GM10847 (cell line): ENCODE measurements around the gene KIAA1614.

Experiments used
- POLR2A ChIP-seq: IDR thresholded peaks from 2 replicates; pipeline ENCODE4 v1.6.1; 2011; ENCODE audit not compliant: insufficient read length; ENCODE audit errors: extremely low read depth

The KIAA1614 gene

GRCh38 chr1:180918519-180918918 is 5.8 kb downstream of the KIAA1614 start:
- no peak for TF ChIP-seq POLR2A

GRCh38 chr1:180919183-180919700 is 6.5 kb downstream of the KIAA1614 start:
- TF ChIP-seq POLR2A, result no peak

- TF ChIP-seq POLR2A, result no peak
Observed at GRCh38 chr1:180920193-180920592, 7.5 kb downstream of the KIAA1614 start.

GRCh38 chr1:180920702-180921101 is 8.0 kb downstream of the KIAA1614 start:
- TF ChIP-seq POLR2A, result no peak

GRCh38 chr1:180921386-180921785 is 8.7 kb downstream of the KIAA1614 start:
- no peak for TF ChIP-seq POLR2A

- no peak for TF ChIP-seq POLR2A
Observed at GRCh38 chr1:180921891-180922630, 9.4 kb downstream of the KIAA1614 start.

GRCh38 chr1:180922631-180923015 is 9.9 kb downstream of the KIAA1614 start:
- TF ChIP-seq POLR2A, result no peak

- TF ChIP-seq POLR2A, result no peak
Observed at GRCh38 chr1:180923021-180923841, 10.5 kb downstream of the KIAA1614 start.

GRCh38 chr1:180923887-180924286 is 11.2 kb downstream of the KIAA1614 start:
- TF ChIP-seq POLR2A, result no peak

GRCh38 chr1:180924939-180925338 is 12.2 kb downstream of the KIAA1614 start:
- TF ChIP-seq POLR2A, result no peak

- TF ChIP-seq POLR2A, result no peak
Observed at GRCh38 chr1:180925471-180926051, 12.9 kb downstream of the KIAA1614 start.

GRCh38 chr1:180926164-180926981 is 13.7 kb downstream of the KIAA1614 start:
- TF ChIP-seq POLR2A, result no peak

GRCh38 chr1:180927348-180927747 is 14.7 kb downstream of the KIAA1614 start:
- TF ChIP-seq POLR2A, result no peak

GRCh38 chr1:180927841-180928240 is 15.1 kb downstream of the KIAA1614 start:
- TF ChIP-seq POLR2A, result no peak
